ENCODE data around the gene CCN2.

CCN2 gene

GRCh38 chr6:131963063-131963462 is 11.9 kb upstream of the CCN2 start:
- no peak for DNase-seq

GRCh38 chr6:131960371-131961133 is 9.4 kb upstream of the CCN2 start:
- no peak for DNase-seq

DNA sequence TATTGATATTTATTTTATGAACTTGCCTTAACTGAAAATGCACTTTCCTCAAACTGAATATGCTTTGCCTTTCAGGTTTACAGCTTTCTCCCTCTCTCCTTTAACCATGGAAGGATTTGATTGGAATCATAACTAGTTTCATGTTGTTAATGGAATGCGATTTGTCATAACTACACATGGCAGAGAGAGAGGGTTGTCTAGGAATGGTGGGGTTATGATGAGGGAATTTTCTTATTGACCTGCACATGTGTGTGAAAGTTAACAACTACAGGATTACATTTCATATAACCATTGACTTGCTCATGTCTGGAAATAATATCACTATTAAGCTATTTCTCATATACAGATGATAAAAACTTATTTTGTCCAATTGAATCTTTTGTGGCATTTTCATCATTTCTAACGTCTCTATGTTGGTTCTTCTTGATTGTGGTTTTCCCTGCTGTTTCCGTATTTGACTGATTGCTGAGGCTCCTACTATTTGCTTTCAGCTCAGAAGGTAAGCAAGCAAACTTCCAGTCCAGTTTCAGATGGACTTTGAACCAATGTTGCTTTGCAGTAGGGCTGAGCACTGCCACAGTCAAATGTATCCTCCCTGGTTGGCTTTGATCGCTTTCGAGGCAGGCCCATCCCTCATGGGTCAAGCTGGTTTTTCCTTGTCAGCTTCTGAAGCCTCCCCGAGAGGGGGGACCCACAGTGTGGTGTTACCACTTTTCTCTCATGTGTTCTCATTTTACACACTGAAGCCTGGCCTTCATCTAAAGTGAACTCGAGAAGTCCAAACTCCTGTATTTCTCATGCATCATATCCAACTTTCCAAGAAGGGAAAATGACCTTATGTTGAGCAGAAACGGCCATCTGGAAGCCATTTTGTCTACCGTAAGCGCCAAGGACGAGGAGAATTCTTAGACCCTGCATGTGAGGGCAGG is 7.6 kb upstream of the CCN2 start:
- DNase-seq = no peak

GRCh38 chr6:131958095-131958494 is 6.9 kb upstream of the CCN2 start:
- DNase-seq = no peak

DNA sequence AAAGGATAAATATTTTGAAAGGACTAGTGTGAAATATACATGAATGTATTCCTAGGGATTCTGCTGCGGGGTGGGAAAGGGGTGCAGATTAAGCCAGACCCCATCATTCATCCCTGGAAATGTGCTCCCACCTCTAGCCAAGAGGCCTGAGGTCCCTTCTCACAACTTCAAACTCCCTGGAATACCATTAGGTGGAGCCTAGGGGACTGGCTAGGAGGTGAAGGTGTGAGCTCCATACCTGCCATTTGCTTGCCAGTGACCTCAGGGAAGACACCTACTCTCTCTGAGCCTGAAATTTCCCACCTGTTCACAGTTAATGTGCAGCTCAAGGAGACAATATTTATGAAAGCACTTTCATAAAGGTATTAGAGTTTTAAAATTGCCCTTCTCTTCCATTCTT is 4.7 kb upstream of the CCN2 start:
- DNase-seq = no peak

DNA sequence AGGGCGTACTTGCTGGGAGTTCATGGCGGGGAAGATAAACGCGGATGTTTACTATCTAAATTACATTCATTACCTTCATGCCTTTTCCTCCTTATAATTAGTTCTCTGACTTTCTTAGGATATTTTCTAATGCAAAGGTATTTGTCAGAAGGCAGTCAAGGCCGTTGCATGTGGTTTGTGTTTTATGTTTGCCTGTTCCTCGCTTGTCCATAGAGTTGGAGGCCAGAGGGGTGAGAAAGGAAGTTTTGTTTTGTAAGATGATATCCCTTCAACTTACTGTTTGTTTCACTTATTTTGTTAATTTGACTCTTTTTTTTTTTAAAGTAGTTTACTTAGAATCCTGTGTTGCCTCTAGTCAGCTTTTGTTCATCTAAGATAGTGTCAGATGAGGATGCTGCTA is 4.0 kb upstream of the CCN2 start:
- DNase-seq = no peak

GRCh38 chr6:131954775-131955107 is 3.6 kb upstream of the CCN2 start:
- no peak for DNase-seq

DNA sequence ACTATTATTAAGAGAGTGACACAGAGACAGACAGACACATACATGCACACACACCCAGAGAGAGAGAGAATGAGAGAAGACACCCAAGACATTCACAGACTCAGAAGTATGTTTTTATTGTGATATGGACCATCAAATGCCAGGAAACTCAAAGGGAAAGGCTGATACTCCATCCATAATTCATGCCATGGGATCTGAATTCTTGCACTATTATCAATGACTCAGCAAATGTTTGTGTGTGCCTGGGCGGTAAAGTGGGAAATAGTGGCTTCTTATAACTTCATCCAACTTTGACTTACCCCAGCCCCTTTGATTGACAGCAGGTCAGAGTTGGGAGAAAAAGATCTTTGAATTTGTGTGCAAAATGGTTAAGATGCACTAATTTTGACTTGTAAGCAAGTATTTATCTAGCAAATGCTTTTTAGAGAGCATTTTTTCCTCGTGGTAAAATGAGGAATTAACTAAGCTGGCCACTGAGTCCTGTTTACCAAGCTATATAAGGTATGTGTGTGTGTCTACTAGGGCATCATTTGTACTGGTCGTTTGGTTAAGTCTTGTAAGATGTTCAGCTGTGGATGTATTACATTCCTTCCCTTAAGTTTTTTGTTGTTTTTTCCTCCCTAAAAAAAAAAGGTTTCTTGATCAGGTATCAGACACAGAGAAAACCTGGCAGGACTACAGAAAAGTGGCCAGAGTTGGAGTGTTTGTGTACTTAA is 3.0 kb upstream of the CCN2 start:
- DNase-seq = no peak

GRCh38 chr6:131952886-131953509 is 1.8 kb upstream of the CCN2 start:
- DNase-seq = no peak

- no peak for DNase-seq
Measured at GRCh38 chr6:131951576-131952230, 531 bp upstream of the CCN2 start.

GRCh38 chr6:131949909-131950766 is 1.0 kb downstream of the CCN2 start:
- DNase-seq = no peak

DNA sequence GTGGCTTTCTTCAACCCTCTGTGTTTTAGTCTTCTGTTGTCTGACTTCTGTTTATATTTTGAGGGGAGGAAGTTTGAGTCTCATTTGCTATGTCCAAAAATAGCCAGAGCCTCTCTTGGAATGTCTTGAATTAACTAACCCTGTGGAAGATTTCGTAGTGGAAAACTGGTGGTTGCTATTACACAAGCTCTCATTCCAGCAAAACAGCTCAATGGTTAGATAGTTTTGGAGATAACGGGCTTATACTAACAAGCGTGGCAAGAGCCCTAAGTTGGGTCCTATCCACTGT is 1.6 kb downstream of the CCN2 start:
- DNase-seq = no peak

DNA sequence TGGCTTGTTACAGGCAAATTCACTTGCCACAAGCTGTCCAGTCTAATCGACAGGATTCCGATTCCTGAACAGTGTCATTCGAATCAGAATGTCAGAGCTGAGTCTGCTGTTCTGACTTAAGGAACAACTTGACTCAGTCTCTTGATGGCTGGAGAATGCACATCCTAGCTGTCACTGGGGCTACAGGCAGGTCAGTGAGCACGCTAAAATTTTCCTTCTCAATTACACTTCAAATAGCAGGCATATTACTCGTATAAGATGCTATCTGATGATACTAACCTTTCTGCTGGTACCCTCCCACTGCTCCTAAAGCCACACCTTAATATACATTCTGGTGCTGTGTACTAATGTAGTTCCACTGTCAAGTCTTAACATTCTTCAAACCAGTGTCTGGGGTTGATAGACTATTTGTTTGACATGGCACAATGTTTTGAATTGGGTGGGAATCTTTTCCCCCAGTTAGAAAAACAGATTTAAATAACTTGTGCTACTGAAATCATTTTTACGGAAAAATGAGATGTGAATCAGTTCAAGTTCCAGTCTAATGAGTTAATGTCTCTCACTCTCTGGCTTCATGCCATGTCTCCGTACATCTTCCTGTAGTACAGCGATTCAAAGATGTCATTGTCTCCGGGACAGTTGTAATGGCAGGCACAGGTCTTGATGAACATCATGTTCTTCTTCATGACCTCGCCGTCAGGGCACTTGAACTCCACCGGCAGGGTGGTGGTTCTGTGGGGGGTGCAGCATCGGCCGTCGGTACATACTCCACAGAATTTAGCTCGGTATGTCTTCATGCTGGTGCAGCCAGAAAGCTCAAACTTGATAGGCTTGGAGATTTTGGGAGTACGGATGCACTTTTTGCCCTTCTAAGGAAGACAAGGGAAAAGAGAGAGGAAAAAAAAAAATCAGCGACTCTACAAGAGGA is 2.2 kb downstream of the CCN2 start:
- no peak for DNase-seq

GRCh38 chr6:131947986-131948661 is 3.0 kb downstream of the CCN2 start:
- DNase-seq = no peak

- no peak for DNase-seq
Measured at GRCh38 chr6:131946992-131947955, 3.9 kb downstream of the CCN2 start.

DNA sequence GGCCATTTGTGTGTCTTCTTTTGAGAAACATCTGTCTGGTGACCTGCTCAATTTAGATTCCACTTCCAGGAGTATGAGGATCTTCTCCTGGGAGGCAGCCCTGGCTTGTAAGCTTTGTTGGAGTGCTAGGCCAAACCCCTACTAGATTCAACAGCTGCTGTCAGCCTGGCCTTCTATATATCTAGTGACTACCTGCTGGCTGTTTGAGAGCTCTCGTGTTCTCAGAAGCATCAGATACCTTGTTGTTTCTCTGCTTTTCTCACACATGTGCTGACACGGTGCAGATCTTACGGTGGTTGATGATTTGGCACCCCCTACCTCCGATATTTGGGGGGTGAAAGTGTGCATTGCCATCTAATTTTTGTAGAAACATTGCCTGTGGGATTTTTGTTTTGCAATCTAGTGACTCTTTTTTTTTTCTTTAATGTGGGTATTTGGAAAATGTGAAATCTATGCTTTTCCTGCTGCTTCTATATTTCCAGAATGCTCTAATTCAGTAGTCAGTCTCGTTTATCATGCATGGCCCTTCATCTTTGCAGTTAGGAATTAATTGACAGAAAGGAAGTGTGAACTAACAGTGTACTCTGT is 4.7 kb downstream of the CCN2 start:
- DNase-seq = no peak

- no peak for DNase-seq
Measured at GRCh38 chr6:131945971-131946370, 5.2 kb downstream of the CCN2 start.

All from NCI-H1092 (cell line).